Chondrocyte (in vitro differentiated cells): ENCODE measurements around the gene CMKLR1. TPM values are rescaled to one million over a fixed set of nuclear protein-coding genes. Genes with fewer than 3 reads are reported as not detected.

Experiments
- DNase-seq: peaks from one replicate; pipeline ENCODE4 v3.0.0; 2021; ENCODE audit warnings: mixed read lengths, low spot score
- H3K27ac Mint-ChIP-seq: one replicate; pipeline ENCODE4 v1.8.0; 2021; ENCODE audit warnings: mild to moderate bottlenecking, moderate library complexity, mixed read lengths; ENCODE audit not compliant: unreplicated experiment
- H3K27me3 Mint-ChIP-seq: 2 replicates; pipeline ENCODE4 v1.8.0; 2021; ENCODE audit warnings: low read depth, mixed read lengths
- H3K36me3 Mint-ChIP-seq: 2 replicates; pipeline ENCODE4 v1.8.0; 2021; ENCODE audit warnings: low read depth, mixed read lengths
- H3K4me1 Mint-ChIP-seq: 2 replicates; pipeline ENCODE4 v1.8.0; 2021; ENCODE audit warnings: low read depth, mild to moderate bottlenecking, mixed read lengths
- H3K4me3 Mint-ChIP-seq: one replicate; pipeline ENCODE4 v1.8.0; 2021; ENCODE audit warnings: mild to moderate bottlenecking, moderate library complexity, mixed read lengths; ENCODE audit not compliant: unreplicated experiment
- H3K9me3 Mint-ChIP-seq: 2 replicates; pipeline ENCODE4 v1.8.0; 2021; ENCODE audit warnings: low read depth, mixed read lengths
- total RNA-seq: library from RNA; stranded (reverse); gene quantifications from 3 replicates; pipeline ENCODE4 v1.2.1, GENCODE V29; 2021
- TF ChIP-seq, protein P1 (sequence below): fragments of 200-600 bp; sonication (generic); IDR thresholded peaks from 2 replicates; pipeline ENCODE4 v1.5.0; 2021; ENCODE audit warnings: antibody characterized with exemption, mild to moderate bottlenecking, moderate library complexity

CMKLR1 gene
- total RNA-seq, 1 donor from 2014 or later: 31.2 TPM

DNA sequence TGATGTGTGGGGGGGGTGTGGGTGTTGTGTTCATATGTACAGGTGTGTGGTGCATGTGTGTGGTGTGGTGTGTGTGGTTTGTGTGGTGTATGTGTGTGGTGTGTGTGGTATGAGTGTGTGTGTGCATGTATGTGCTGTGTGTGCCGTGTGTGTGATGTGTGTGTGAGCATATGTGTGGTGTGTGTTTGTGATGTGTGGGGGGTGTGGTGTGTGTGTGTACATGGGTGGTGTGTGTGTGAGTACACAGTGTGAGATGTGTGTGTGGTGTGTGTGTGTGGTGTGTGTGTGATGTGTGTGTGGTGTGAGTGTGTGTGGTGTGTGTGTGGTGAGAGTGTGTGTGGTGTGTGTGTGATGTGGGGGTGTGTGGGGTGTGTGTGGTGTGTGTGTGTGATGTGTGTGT is 24.5 kb upstream of the CMKLR1 start:
- H3K36me3 Mint-ChIP-seq: no peaks in the 10 kb centered on the region

DNA sequence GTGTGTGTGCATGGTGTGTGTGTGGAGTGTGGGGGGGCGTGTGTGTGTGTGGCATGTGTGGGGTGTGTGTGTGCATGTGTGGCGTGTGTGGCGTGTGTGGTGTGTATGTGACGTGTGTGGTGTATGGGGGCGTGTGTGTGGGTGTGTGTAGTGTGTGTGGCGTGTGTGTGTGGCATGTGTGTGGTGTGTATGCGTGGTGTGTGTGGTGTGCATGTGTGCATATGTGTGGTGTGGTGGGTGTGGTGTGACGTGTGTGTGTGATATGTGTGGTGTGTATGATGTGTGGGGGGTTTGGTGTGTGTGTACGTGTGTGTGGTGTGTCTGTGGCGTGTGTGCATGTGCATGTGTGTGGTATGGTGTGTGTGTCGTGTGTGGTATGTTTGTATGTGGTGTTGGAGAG is 24.1 kb upstream of the CMKLR1 start:
- TF ChIP-seq, protein P1, sequence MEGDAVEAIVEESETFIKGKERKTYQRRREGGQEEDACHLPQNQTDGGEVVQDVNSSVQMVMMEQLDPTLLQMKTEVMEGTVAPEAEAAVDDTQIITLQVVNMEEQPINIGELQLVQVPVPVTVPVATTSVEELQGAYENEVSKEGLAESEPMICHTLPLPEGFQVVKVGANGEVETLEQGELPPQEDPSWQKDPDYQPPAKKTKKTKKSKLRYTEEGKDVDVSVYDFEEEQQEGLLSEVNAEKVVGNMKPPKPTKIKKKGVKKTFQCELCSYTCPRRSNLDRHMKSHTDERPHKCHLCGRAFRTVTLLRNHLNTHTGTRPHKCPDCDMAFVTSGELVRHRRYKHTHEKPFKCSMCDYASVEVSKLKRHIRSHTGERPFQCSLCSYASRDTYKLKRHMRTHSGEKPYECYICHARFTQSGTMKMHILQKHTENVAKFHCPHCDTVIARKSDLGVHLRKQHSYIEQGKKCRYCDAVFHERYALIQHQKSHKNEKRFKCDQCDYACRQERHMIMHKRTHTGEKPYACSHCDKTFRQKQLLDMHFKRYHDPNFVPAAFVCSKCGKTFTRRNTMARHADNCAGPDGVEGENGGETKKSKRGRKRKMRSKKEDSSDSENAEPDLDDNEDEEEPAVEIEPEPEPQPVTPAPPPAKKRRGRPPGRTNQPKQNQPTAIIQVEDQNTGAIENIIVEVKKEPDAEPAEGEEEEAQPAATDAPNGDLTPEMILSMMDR: no peak
- no peak overlapping the region for H3K27ac Mint-ChIP-seq
- H3K4me3 Mint-ChIP-seq: no peak overlapping the region
- H3K4me1 Mint-ChIP-seq: peaks cover 14% of the 10 kb centered on the region
- H3K27me3 Mint-ChIP-seq: peaks cover 12% of the 10 kb centered on the region
- no peaks in the 10 kb centered on the region for H3K36me3 Mint-ChIP-seq
- H3K9me3 Mint-ChIP-seq: no peaks in the 10 kb centered on the region
- DNase-seq: no peak

More for the DNA sequence above, 24.5 kb upstream of the CMKLR1 start:
- peaks cover 10% of the 10 kb centered on the region for H3K27me3 Mint-ChIP-seq
- peaks cover 14% of the 10 kb centered on the region for H3K4me1 Mint-ChIP-seq
- TF ChIP-seq, protein P1: no peak
- no peak for DNase-seq
- no peaks in the 10 kb centered on the region for H3K9me3 Mint-ChIP-seq
- H3K27ac Mint-ChIP-seq: no peak overlapping the region
- no peak overlapping the region for H3K4me3 Mint-ChIP-seq

DNA sequence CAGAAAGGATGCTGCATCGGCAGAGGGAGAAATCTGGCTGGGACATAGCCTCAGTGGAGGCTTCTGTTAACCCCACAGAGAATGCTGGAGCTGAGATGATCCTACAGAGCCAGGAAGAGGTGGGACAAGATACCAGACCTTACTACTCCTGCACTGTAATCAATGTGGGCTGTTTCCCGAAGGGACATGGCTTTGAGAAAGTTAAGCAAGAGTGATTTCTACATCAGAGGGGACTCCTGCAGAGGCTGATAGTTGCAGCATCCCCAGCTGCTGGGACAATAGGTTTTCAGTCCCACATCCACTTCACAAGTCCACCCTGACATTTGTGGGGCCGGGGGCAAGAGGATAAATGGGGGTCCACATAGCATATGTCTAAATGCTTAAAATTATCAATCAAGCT is 22.5 kb upstream of the CMKLR1 start:
- Mint-ChIP-seq H3K4me3 (no peak overlapping the region), H3K27ac (no peak overlapping the region), H3K9me3 (no peaks in the 10 kb centered on the region), H3K36me3 (no peaks in the 10 kb centered on the region), H3K4me1 (peaks cover 7% of the 10 kb centered on the region), H3K27me3 (peaks cover 14% of the 10 kb centered on the region)
- TF ChIP-seq, protein P1: no peak
- no peak for DNase-seq

DNA sequence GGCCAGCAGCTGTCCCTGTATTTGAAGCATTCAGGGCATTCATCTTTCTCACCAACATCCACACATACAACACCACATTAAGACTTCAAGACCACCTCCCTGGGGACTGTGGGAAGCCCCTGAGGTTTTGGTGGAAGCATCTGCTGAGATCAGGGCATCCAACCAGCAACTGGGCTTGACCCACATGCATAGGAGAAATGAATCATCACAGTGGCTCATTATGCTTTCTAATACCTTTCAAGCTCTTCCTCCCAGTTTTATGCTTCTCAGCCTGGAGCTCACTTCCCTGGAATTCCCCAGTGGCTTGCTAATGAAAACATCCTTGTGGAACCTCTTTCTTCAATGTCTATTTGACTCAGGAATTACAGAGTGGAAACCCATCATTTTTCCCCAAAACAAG is 21.4 kb upstream of the CMKLR1 start:
- no peaks in the 10 kb centered on the region for H3K9me3 Mint-ChIP-seq
- peaks cover 17% of the 10 kb centered on the region for H3K27me3 Mint-ChIP-seq
- no peak overlapping the region for H3K4me3 Mint-ChIP-seq
- H3K4me1 Mint-ChIP-seq: peaks cover 7% of the 10 kb centered on the region
- no peak for DNase-seq
- H3K27ac Mint-ChIP-seq: peak overlapping the region; percentile 3
- TF ChIP-seq, protein P1: no peak
- no peaks in the 10 kb centered on the region for H3K36me3 Mint-ChIP-seq

DNA sequence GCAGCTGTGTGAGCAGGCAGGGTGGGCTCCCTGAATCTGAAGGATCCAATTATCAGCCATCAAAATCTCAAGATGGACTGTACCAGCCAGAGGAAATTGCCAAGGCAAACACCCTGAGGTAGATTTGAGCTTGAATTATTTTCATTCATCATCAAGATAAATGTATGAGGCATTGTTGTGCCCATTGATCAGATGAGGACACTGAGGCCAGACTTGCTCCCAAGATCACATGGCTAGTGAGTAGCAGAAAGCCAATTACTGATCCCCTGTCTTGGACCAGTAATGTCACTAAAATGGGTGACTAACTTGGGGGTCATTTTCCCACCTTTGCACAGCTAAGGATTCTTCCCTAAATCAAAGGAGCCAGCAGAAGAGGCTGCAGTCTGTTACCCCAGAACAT is 20.9 kb upstream of the CMKLR1 start:
- DNase-seq: no peak
- Mint-ChIP-seq H3K4me3 (no peak overlapping the region), H3K4me1 (peaks cover 7% of the 10 kb centered on the region), H3K27me3 (peaks cover 17% of the 10 kb centered on the region), H3K36me3 (no peaks in the 10 kb centered on the region), H3K9me3 (no peaks in the 10 kb centered on the region), H3K27ac (no peak overlapping the region)
- TF ChIP-seq, protein P1: no peak
